HG02588 (cell line): Measurements from ENCODE around the gene GCAT.

Experiments
- ATAC-seq: cut with Tn5 transposase; IDR thresholded peaks from one replicate; pipeline ENCODE4 v1.9.1; 2021; ENCODE audit warnings: mild to moderate bottlenecking, moderate library complexity; ENCODE audit not compliant: unreplicated experiment

The GCAT gene

DNA sequence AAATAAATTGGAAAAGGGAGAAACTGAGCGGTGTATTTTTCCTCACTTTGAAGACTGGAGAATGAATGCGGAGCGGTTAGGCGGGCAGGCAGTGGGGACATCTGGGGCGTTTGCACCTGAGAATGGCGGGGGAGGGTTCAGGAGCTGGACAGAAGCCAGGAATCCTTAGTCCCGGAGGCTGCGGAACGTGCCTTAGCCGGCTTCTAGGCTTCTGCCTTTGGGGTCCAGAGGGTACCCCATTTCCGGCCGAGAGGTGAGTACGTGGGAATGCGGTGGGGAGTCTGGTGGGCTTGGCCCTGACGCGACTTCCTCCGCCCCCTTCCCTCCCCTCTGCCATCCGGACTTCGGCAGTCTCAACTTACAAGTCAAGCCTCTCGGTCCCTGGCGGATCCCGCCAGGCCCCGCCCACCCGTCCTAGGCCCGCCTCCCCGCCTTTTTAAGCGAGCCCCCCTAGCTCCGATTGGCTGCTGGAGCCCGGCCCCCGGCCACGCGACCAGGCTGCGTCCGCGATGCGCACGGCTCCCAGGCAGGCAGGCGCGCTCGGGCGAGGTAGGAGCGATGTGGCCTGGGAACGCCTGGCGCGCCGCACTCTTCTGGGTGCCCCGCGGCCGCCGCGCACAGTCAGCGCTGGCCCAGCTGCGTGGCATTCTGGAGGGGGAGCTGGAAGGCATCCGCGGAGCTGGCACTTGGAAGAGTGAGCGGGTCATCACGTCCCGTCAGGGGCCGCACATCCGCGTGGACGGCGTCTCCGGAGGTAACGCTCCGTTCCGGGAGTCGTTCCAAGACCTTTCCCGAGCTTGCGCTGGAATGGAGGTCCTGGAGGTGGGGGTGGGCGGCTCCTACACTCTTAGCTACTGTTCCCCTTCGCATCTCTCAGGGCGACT is at the start of gene GCAT:
GCAT (plus strand) TSS at position 525 of the 884 bp plus-strand sequence; CDS start at position 559, 34 bp downstream.
- ATAC-seq = peak; percentile 73

DNA sequence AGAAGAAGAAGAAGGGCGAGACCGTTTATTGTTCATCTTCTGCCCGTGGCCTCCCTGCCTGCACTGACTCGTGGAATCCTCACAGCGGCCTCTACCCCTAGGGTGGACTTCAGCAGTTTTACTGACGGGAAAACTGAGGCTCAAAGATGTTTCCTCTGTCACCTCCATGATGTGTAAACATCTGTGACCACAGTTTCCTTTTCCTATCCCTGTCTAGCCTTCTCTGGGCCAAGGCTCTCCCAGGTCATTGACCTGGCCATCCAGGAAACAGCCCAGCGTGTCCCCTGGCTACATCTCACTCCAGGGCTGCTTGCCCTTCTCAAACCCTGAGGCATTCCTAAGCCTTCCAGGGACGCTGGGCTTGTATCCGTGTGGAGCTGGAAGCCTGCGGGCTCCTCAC is 49.0 kb upstream of the GCAT start:
- no peak for ATAC-seq

DNA sequence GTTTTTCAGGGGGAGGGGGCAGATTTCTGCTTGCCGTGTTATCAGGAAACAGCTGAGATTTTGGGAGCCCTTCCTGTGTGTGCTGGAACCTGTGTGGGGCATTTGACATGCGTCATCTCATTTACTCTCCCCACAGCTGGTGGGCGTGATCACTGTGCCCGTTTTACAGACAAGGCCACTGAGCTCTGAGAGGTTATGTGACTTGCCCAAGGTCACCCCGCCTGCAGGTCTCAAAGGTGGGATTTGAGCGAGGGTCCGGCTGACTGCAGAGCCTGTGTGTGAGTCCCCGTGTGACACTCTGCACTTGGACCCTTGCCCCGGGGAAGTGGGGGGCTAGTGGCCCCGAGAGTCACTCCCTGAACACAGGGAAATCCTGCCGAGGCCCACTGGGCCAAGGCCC is 48.5 kb upstream of the GCAT start:
- ATAC-seq = no peak

DNA sequence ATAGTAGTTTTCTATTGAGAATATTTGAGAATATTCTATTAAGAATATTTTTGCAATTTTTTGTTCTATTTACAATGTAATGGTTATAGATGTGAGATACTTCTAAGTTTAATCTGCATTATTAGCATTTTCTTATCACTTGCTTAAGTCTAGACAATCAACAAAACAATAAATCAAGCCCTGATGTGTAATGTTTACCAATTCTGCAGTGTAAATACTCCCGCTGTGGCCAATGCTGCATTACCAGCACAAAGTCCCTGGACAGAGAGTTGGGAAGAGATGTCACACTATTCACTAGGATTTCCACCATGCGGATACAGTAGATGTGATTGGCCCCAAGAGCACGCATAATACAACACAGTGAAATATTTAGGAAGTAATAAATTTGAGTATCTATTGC is 47.6 kb upstream of the GCAT start:
- ATAC-seq = no peak

DNA sequence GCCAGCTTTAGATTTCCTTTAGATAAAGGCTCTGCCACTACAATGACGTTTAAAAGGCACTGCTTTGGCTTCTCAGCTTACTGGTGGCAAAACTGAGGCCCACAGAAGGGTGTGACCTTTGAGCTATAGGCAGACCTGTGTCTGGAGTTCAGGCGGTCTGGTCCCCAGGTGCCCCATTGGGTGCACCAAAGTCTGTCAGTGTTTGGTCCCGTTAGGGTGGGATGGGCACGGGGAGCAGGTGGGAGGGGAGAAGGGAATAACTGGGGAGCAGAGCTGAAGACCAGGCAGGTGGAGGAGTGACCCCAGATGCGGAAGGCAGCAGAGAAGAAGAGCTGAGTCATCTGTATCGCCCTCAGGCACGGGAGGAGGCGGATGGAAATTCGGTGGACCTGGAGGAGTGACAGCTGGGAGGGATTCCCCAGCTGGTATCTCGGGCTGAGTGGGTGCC is 45.3 kb upstream of the GCAT start:
- ATAC-seq = no peak

DNA sequence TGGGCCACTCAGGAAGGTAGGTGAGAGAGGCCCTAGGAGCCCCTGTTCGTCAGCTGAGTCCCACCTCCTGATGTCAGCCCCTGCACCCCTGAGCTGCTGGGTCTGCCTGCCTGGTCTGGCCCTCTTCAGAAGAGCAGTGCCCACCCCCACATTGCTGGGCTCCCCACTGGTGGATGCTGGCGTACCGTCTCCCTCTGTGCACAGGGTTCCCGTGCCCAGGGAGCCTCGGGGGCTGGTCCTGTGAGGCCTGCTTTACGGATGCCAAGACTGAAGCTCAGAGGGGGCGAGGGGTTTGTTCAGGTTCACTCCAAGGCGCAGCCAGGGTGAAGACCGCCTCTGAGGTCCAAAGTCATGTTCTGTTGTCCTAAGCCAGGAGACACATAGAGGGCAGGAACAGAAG is 44.7 kb upstream of the GCAT start:
- ATAC-seq = no peak

DNA sequence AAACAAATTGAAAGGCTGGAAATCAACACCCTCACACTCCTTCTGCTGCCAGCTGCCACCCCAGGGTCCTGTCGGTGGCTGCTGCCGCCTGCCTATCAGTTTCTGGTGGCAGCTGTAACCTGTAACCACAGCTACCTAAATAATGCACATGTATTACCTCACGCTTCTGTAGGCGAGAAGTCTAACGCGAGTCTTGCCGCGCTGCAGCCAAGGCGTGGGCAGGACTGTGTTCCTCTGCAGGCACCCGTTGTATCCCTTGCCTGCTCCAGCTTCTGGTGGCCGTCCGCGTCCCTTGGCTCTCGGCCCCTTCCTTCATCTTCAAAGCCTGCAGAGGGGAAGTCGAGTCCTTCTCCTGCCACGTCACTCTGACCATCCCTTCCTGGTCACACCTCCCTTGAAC is 44.1 kb upstream of the GCAT start:
- ATAC-seq = no peak

DNA sequence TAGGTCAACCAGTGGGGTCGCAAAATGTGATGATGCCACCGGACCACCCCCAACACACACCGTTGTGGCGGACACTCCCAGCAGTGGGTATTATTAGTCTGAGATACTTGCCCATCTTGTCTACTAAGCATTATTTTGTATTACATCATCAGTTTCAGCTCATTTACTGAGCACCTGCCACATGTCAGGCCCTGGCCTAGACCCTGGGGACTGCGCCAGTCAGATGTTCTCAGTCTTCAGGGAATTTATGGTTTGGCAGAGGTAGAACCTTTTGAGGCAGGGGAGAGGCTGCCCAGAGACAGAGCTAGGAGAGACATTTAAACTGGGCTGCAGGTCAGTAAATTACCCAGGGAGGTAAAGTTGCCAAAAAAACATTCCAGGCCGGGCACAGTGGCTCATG is 43.1 kb upstream of the GCAT start:
- ATAC-seq = no peak

DNA sequence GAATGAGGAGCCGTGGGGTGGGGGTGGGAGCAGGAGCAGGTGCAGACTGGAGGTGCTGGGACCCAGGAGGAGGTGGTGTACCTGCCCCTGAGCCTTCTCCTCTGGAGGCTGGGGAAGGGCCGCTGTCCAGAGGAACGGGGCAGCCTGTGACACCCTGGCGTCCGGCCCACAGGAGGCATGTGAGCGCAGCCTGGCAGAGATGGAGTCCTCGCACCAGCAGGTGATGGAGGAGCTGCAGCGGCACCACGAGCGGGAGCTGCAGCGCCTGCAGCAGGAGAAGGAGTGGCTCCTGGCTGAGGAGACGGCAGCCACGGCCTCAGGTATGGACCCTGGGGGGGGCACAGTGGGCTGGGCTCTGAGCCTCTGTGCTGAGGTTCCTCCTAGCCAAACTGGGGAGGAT is 42.2 kb upstream of the GCAT start:
- no peak for ATAC-seq

DNA sequence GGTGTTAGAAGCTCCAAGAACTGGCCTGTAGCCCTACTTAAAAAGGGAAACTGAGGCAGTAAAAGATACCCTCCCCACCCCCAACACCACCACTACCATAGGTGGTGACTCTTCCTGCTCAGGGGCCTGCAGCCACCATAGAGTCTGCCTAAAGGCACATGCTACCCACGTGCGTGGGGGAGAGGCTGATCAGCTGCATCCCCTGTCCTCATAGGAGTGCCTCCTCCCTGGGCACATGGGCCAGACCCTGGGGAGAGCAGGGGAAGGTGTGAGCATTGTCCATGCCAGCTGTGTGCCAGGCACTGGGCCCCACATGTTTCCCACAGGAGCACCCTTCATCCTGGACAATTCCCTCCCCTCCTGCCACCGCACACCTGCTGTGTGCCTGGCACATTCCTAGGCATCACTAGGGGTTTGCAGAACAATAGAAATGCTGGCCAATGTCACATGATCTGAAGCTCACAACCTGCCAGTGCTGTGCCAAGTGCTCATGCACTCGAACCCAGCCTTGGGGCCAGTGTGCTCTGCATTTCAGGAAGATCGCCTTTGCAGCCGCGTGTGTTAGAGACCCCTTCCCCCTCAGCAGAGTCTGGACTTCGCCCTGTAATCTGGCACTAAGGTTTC is 41.7 kb upstream of the GCAT start:
- no peak for ATAC-seq

DNA sequence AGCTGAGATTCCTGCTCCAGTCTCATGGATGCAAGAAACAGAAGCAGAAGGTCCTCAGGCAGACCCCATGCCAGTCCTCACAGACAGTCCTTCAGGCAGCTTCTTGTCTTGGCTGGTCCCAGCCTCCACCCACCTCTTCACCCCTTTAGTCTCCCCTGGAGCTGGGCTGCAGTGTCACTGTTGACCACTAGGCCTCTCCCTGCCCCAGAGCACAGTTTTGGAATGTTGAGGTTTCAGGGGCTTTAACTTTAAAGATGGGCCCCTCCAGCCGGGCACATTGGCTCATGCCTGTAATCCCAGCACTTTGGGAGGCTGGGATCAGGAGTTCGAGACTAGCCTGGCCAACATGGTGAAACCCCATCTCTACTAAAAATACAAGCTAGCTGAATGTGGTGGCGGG is 39.5 kb upstream of the GCAT start:
- ATAC-seq = no peak

DNA sequence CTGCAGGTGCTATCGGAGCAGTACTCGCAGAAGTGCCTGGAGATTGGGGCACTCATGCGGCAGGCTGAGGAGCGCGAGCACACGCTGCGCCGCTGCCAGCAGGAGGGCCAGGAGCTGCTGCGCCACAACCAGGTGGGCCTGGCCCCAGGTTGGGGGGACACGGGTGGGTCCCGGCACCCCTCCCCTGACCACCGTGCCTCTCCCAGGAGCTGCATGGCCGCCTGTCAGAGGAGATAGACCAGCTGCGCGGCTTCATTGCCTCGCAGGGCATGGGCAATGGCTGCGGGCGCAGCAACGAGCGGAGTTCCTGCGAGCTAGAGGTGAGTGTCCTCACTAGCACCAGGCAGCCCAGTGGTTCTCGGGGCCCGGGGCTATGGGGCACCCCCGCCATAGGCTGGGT is 38.7 kb upstream of the GCAT start:
- no peak for ATAC-seq

DNA sequence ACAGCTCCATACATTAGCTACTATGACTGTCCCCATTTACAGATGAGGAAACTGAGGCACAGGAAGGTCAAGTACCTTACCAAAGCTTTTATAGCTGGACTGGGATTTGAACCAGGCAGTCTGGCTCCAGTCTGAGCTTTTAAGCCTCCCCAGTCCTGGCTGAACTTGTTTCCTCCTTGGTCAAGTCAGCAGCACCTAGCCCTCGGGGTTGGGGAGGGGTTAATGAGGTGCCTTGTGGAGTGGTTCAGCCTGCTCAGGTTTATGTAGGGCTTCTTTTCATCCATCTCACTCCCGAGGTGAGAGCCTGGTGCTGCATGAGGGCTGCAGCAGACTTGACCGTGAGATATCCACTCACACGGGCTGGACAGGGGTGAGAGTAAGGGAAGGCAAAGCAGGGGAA is 36.7 kb upstream of the GCAT start:
- no peak for ATAC-seq

DNA sequence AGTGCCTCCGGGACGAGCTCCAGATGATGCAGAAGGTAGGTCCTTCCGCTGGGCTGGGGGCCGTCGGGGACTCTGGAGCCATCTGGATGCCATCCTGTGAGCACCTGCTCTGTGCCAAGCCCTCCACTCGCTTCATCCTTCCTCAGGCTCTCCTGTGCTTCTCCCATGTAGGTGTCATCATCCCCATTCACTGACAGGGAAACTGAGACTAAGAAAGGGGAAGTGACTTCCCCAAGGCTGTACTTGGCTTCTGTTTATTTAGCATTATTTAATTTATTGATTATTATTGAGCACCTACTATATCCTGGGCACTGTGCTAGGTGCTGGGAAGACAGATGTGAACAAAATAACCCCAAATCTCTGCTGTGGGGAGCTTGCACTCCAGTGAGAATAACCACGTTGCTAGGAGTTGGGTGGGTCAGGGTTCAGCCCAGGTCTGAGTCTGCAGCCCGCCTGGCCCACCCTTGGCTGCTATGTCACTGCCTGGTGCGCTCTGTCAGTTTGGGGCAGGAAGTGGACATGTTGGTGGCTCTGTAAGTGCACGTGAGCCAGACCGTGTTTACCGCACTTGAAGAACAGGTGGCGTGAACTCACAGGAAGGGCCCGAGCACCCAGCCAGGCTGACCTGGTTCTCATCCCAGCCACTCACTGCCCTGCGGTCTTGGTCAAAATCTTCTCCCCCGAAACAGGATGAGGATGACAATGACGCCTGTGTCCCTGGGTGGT is 35.9 kb upstream of the GCAT start:
- no peak for ATAC-seq

DNA sequence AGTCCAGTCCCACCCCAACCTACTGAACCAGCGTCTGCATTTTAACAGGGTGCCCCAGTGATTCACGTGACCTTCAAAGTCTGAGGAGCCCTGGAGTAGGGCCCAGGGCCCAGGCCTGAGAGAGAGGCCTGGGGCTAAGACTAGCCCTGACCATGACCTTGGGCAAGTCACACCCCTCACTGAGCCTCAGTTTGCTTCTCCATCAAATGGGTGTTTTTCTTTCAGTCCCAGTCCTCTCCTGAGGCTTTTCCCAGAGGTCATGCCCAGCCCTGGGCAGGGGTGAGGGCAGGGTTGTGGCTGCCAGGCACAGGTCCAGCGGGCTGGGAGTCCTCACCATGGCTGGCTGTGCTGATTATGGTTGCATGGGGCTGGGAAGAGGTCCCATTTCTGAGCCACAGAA is 33.0 kb upstream of the GCAT start:
- no peak for ATAC-seq

DNA sequence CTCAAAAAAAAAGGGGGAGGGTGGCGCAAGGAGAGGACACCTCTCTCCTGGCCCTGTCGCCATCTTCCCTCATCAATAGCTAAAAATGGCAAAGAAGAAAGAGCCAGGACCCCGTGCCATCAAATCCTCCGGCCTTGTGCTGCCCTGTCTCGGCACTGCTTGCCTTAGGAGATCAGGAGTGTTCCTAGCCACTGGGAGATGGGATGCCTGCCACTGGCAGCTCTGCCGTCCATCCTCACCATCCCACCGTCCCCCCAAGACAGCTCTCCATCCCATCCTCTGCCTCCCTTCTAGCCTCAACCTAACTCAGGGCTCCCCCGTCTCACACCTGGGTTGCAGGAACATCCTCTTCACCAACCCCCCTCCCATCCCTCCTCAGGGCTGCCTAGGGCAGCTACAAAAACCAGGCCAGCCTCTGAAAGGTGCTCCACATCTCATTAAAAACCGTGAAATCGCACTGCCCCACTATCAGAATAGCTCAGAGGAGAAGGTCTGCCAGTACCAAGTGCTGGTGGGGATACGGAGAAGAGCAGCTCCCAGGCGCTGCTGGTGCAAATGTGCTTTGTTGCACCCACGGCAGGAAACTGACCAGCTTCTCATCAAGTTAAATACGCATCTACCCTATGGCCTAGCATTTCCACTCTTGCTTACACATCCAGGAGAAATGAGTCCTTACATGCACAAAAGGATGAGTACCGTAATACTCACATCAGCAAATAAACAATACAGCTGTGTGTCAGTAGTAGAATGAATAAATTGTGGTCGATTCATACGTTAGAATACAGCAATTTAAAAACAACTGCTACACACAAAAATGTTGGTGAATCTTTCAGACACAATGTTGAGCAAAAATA is 31.7 kb upstream of the GCAT start:
- ATAC-seq = no peak

DNA sequence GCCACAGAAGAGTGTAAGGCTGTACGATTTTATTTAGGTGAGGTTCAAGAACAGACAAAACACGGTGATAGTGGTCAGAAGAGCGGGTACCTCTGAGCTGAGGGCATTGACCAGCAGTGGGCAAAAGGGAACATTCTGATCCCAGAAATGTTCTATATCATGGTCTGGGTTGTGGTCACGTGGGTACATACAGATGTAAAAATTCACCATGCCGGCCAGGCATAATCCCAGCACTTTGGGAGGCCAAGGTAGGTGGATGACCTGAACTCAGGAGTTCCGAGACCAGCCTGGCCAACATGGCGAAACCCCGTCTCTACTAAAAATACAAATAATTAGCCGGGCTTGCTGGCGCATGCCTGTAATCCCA is 31.1 kb upstream of the GCAT start:
- ATAC-seq = no peak

DNA sequence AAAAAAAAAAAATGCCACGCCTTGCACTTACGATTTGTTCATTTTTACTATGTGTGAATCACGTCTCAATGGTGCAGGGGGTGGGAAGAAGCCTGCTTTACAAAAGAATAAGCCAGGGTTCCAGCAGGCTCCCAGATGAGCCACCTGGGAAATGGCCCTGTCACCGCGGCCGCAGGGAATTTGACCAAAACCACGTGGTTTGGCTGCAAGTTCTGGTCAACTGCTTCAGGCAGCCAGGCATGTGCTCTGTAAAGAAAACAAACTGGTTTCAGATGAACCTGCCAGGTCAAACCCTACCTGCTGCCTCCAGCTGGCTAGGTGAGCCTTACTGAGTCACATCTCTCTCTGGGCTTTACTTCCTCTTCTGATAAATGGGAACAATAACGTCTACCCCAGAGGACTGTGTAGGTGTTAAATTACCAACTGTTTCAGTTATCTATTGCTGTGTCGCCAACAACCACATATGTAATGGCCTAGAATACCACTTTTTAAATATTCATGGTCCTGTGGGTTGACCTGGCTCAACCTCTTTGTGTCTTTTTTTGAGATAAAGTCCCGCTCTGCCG is 30.5 kb upstream of the GCAT start:
- no peak for ATAC-seq

DNA sequence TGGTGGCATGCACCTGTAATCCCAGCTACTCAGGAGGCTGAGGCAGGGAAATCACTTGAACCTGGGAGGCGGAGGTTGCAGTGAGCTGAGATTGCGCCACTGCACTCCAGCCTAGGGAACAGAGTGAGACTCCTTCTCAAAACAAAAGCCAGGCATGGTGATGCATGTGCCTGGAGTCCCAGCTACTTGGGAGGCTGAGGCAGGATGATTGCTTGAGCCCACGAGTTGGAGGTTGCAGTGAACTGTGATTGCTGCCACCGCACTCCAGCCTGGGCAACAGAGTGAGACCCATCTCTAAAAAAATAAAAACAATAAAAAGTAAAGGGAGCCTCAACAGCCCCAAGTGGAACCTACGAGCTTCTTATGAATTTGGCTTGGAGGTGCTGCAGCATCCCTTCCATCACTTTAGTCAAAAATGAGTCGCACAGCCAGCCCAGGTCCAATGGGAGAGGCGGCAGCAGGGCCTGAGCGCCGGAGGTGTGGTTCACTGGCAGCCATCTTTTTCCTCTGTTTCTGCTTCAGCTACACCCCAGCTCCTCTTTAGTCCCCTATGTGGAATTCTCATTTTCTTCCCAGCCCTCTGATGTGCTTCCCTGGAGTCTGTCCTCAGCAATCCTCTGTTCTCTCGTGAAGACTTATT is 29.2 kb upstream of the GCAT start:
- no peak for ATAC-seq

DNA sequence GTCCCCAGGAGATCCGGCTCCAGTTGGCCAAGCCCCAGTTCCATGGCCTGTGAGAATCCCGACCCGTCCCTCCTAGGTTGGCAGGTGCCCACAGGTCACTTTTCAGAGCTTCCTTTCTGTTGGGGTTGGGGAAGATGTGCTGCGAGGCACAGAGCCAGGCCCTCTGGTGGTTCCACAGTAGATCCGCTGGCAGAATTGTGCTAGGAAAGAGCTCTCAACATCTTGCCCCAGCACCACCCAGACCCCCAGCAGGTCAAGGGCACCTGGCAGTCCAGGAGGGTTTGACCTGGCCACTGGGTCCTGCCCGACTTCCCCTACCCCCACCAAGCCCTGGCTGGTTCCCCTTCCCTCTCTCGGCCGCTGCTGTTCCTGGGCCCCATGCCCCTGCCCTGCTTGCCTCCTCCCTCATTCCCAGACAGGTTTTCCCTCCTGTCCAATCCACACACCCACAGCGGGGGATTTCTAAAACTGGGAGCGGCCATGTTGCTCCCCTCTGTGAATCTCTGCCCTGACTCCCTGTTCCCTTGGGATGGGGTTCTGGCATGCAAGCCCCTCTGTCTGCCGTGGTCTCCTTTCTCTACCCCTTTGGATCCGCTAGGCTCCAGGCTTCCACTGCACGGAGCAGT is 26.2 kb upstream of the GCAT start:
- no peak for ATAC-seq
